ENCODE results near the gene CXXC5. TPM values are rescaled to one million over a fixed set of nuclear protein-coding genes. Genes with fewer than 3 reads are reported as not detected.

Gene CXXC5
- total and polyA plus RNA-seq, 2 donors (not counting 1 experiment from before 2014, with no cell fraction given): 18.6 to 43.9 TPM

GRCh38 chr5:139675825-139676224 is 27.7 kb downstream of the CXXC5 start:
- Histone ChIP-seq H3K9me3 (ENCODE audit: control insufficient read depth, insufficient read depth, low read depth, low read length) (no peaks in the 10 kb centered on the region), H3K9ac (ENCODE audit: insufficient read depth, low read length) (no peak overlapping the region), H4K20me1 (ENCODE audit: control insufficient read depth, extremely low read depth, insufficient read depth, low read length) (no peaks in the 10 kb centered on the region), H2AFZ (ENCODE audit: low read length) (no peak overlapping the region), H3K27ac (ENCODE audit: insufficient read depth, low read length) (no peak overlapping the region), H3K4me3 (replicated peaks in 1 of 4; ENCODE audit: control extremely low read depth in 1 of 4, insufficient read depth in 1 of 4, low read depth in 3 of 4, low read length in 4 of 4) (no peak overlapping the region), H3K4me2 (ENCODE audit: extremely low read depth, insufficient read depth, low read length) (no peak overlapping the region), H3K79me2 (ENCODE audit: control insufficient read depth, insufficient read depth, low read length) (peaks cover 1% of the 10 kb centered on the region), H3K4me1 (ENCODE audit: control insufficient read depth, extremely low read depth, insufficient read depth, low read length) (peaks cover 6% of the 10 kb centered on the region), H3K27me3 (ENCODE audit: control insufficient read depth, insufficient read depth, low read length) (peaks cover 3% of the 10 kb centered on the region), H3K36me3 (ENCODE audit: control insufficient read depth, insufficient read depth, low read length) (peaks cover 1% of the 10 kb centered on the region)
- DNase-seq (ENCODE audit: low read depth in 2 of 2): no peak
- TF ChIP-seq EZH2 (IDR thresholded peaks at IDR 0.05; ENCODE audit: low read length, missing control alignments): no peak
- TF ChIP-seq CTCF (conservative IDR thresholded peaks at IDR 0.05 in 1 of 2, IDR thresholded peaks at IDR 0.05 in 1 of 2; ENCODE audit: low read depth in 1 of 2, low read length in 2 of 2): no peak

DNA sequence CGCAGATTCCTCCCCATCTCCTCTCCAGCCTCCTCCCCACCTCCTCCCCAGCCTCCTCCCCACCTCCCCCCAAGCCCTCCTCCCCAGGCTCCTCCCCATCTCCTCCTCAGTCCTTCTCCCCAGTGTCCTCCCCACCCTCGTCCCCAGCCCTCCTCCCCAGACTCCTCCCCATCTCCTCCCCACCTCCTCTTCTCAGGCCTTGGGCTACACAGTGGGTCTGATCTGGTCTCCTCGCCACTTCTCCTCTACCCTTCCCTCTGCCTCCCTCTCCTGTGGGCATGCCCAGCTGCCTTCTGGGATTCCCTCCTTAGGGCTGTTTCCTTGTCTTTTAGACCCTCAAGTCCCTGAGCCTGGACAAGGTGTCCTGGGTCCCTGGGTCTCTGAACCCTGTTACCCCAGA is 28.3 kb downstream of the CXXC5 start:
- Histone ChIP-seq H3K79me2 (ENCODE audit: control insufficient read depth, insufficient read depth, low read length) (peaks cover 1% of the 10 kb centered on the region), H3K36me3 (ENCODE audit: control insufficient read depth, insufficient read depth, low read length) (peaks cover 2% of the 10 kb centered on the region), H4K20me1 (ENCODE audit: control insufficient read depth, extremely low read depth, insufficient read depth, low read length) (no peaks in the 10 kb centered on the region), H2AFZ (ENCODE audit: low read length) (no peak overlapping the region), H3K4me2 (ENCODE audit: extremely low read depth, insufficient read depth, low read length) (no peak overlapping the region), H3K4me1 (ENCODE audit: control insufficient read depth, extremely low read depth, insufficient read depth, low read length) (peaks cover 6% of the 10 kb centered on the region), H3K9me3 (ENCODE audit: control insufficient read depth, insufficient read depth, low read depth, low read length) (no peaks in the 10 kb centered on the region), H3K27ac (ENCODE audit: insufficient read depth, low read length) (no peak overlapping the region), H3K4me3 (replicated peaks in 1 of 4; ENCODE audit: control extremely low read depth in 1 of 4, insufficient read depth in 1 of 4, low read depth in 3 of 4, low read length in 4 of 4) (no peak overlapping the region), H3K27me3 (ENCODE audit: control insufficient read depth, insufficient read depth, low read length) (peaks cover 3% of the 10 kb centered on the region), H3K9ac (ENCODE audit: insufficient read depth, low read length) (no peak overlapping the region)
- no peak for TF ChIP-seq EZH2 (IDR thresholded peaks at IDR 0.05; ENCODE audit: low read length, missing control alignments)
- no peak for TF ChIP-seq CTCF (conservative IDR thresholded peaks at IDR 0.05 in 1 of 2, IDR thresholded peaks at IDR 0.05 in 1 of 2; ENCODE audit: low read depth in 1 of 2, low read length in 2 of 2)
- no peak for DNase-seq (ENCODE audit: low read depth in 2 of 2)

DNA sequence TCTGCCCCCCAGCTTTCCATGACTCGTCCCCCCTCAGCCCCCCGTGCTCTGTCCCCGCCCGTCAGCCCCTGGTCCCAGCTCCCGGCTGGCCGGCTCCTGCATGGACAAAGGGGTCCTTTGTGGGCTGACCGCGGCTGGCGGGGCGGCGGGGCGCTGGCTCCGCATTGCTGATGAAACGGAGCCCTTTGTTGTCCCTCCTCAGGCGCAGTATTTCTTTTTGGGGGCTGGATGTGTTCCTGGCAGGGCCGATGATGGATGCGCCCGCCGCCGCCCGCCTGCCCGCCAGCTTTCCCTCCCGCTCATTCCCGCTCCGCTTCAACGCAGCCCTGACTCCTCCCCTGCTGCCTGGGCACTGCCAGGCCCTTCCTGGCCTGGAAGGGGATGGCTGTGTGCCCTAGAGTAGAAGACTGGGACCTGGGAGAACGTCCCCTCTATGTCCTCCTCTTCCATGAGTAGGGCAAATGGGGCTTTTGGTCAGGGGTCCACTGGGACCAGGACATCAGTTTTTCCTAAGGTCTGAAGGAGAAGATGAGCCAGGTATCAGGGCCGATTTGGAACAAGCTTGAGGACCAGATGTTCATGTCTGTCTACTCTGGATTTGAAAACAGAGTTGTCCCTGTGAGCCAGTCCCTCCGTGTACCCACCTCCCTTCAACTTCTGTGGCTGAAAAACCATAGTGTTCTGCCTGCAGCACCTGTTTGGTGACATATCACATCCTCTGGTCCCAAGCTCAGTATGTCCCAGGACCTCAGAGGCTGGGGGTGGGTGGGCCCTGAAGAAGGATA is 29.0 kb downstream of the CXXC5 start:
- peaks cover 3% of the 10 kb centered on the region for H3K27me3 ChIP-seq (ENCODE audit: control insufficient read depth, insufficient read depth, low read length)
- no peak overlapping the region for H3K4me2 ChIP-seq (ENCODE audit: extremely low read depth, insufficient read depth, low read length)
- H3K4me3 ChIP-seq (replicated peaks in 1 of 4; ENCODE audit: control extremely low read depth in 1 of 4, insufficient read depth in 1 of 4, low read depth in 3 of 4, low read length in 4 of 4): no peak overlapping the region
- no peak overlapping the region for H3K9ac ChIP-seq (ENCODE audit: insufficient read depth, low read length)
- no peaks in the 10 kb centered on the region for H4K20me1 ChIP-seq (ENCODE audit: control insufficient read depth, extremely low read depth, insufficient read depth, low read length)
- H3K27ac ChIP-seq (ENCODE audit: insufficient read depth, low read length): no peak overlapping the region
- H3K79me2 ChIP-seq (ENCODE audit: control insufficient read depth, insufficient read depth, low read length): no peaks in the 10 kb centered on the region
- no peak overlapping the region for H2AFZ ChIP-seq (ENCODE audit: low read length)
- no peak for DNase-seq (ENCODE audit: low read depth in 2 of 2)
- H3K4me1 ChIP-seq (ENCODE audit: control insufficient read depth, extremely low read depth, insufficient read depth, low read length): peaks cover 6% of the 10 kb centered on the region
- H3K9me3 ChIP-seq (ENCODE audit: control insufficient read depth, insufficient read depth, low read depth, low read length): no peaks in the 10 kb centered on the region
- H3K36me3 ChIP-seq (ENCODE audit: control insufficient read depth, insufficient read depth, low read length): peaks cover 2% of the 10 kb centered on the region
- TF ChIP-seq CTCF (conservative IDR thresholded peaks at IDR 0.05 in 1 of 2, IDR thresholded peaks at IDR 0.05 in 1 of 2; ENCODE audit: low read depth in 1 of 2, low read length in 2 of 2): no peak
- no peak for TF ChIP-seq EZH2 (IDR thresholded peaks at IDR 0.05; ENCODE audit: low read length, missing control alignments)
